Adrenal gland (tissue), 5 donors: Measurements from ENCODE around the gene MDFI.

Source experiments
- CTCF ChIP-seq, 6 experiments: fragments of 450-650 bp in 4 of 6; fragments of 200-600 bp in 2 of 6; sonication (generic) in 1 of 6; IDR thresholded peaks; 1 replicate in 5 of 6; 2 replicates in 1 of 6; pipeline versions ENCODE4 v1.5.1 to v1.8.0; 2016 to 2021; ENCODE audit warnings: antibody characterized with exemption in 6 of 6, mild to moderate bottlenecking in 2 of 6, moderate library complexity in 1 of 6
- POLR2A ChIP-seq, 2 donors: fragments of 450-650 bp; IDR thresholded peaks; one replicate each; pipeline ENCODE4 v1.6.1; 2017; ENCODE audit warnings: antibody characterized with exemption in 2 of 2, mild to moderate bottlenecking in 2 of 2, moderate library complexity in 1 of 2
- donor health status: DM: no; HTN: no; CAD: no.

GRCh38 chr6:41602864-41603608 is 35.2 kb upstream of the MDFI start:
- peak; percentile 72 to 92 (median 88) for TF ChIP-seq CTCF (IDR thresholded peaks at IDR 0.05)
- no peak for TF ChIP-seq POLR2A (IDR thresholded peaks at IDR 0.05)
